Fibroblast of the aortic adventitia (primary cell): Measurements from ENCODE around the gene LHFPL3. TPM values are rescaled to one million over a fixed set of nuclear protein-coding genes. Genes with fewer than 3 reads are reported as not detected.

ENCODE experiments used
- DNase-seq: peaks from one replicate; pipeline ENCODE4 v3.0.0-alpha.2; 2010; ENCODE audit warnings: low read depth
- H3K4me3 ChIP-seq: 2 replicates; pipeline ENCODE4 v1.5.1; 2011; ENCODE audit warnings: low read depth, mild to moderate bottlenecking, control low read depth, low read length, moderate library complexity
- CTCF ChIP-seq: IDR thresholded peaks from 2 replicates; pipeline ENCODE4 v1.5.1; 2011; ENCODE audit warnings: mild to moderate bottlenecking, low read length, control low read depth, inconsistent platforms; ENCODE audit not compliant: insufficient read depth
- total RNA-seq: library from RNA; depleted of rRNA; stranded (reverse); fragments of >200 nt; gene quantifications from 2 replicates; pipeline ENCODE4 v1.2.3, GENCODE V29; 2012; ENCODE audit warnings: low replicate concordance

Gene LHFPL3
- total RNA-seq, 1 donor: not detected

DNA sequence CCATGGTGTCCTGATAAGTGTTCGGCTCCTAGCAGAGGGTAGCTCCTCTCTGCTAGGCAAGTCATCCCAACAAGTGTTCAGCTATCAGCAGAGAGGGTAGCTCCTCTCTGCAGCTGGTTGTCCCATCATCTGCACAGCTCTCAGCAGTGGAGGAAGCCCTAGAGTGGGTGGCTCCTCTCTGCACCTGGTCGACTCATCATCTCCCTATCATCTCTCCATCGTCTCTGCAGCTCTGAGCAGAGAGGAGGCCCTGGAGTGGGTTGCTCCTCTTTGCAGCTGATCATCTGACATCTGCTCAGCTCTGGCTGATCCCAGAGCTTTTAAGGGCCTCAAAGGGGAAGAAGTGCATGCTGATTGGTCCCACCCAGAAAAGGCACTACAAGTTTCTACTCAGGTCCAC is 485.7 kb downstream of the LHFPL3 start:
- DNase-seq: no peak
- no peak for TF ChIP-seq CTCF

DNA sequence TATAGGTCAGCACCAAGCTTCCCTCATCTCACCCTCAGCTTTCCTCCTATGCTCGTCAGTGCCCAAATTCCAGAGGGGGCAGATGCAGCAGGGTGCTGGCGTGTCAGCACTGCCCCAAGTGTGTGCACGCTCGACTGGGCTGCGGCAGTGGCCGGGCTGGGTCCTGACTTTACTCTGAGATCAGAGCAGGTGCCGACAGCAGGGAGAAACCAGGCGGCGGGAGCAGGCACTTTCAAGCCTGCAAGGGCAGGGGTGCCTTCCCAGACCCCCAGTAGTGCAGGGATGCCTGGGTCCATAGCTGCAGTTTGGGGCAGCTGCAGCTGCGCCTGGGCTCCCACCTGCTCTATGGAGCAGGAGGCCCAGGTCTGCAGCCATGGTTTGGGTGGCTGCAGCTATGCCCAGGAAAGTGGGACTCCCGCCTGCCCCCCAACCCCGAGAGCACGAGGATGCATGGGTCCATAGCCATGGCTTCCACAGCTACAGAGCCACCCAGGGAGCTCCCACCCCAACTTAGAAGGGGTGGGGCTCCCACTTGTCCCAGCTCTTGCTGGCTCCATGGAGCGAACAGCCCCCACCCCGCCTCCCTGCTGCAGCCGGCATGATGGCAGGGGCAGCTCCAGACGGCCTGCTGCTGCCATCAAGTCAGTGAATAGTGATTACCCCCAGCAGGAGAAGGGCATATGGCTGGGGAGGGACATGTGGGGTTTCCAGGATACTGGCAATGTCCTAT is 486.4 kb downstream of the LHFPL3 start:
- no peak for TF ChIP-seq CTCF
- H3K4me3 ChIP-seq: no peak overlapping the region
- no peak for DNase-seq

More for the DNA sequence above, 485.7 kb downstream of the LHFPL3 start:
- H3K4me3 ChIP-seq: no peak overlapping the region

DNA sequence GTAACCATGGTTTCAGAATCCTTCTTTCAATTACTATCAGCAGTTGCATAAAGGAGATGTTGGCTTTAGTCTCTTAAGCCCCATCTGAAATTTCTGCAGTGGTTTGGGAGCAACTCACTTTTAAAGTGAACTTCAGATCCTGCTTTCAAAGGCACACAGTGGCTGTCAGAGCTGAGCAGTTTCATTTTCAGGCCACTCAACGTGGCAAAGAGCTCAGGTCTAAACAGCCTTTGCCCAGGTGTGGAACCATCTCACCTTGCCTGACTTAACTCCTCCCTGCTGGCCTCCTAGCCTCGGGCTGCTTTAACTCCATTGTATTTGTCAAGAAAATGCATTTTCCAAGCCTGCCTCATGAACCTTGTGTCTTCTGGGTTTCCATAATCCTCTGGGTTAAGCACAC is 488.1 kb downstream of the LHFPL3 start:
- DNase-seq: no peak
- H3K4me3 ChIP-seq: no peak overlapping the region
- TF ChIP-seq CTCF: no peak

GRCh38 chr7:104818961-104819880 is 490.8 kb downstream of the LHFPL3 start:
- DNase-seq: no peak
- TF ChIP-seq CTCF: no peak
- H3K4me3 ChIP-seq: no peak overlapping the region

DNA sequence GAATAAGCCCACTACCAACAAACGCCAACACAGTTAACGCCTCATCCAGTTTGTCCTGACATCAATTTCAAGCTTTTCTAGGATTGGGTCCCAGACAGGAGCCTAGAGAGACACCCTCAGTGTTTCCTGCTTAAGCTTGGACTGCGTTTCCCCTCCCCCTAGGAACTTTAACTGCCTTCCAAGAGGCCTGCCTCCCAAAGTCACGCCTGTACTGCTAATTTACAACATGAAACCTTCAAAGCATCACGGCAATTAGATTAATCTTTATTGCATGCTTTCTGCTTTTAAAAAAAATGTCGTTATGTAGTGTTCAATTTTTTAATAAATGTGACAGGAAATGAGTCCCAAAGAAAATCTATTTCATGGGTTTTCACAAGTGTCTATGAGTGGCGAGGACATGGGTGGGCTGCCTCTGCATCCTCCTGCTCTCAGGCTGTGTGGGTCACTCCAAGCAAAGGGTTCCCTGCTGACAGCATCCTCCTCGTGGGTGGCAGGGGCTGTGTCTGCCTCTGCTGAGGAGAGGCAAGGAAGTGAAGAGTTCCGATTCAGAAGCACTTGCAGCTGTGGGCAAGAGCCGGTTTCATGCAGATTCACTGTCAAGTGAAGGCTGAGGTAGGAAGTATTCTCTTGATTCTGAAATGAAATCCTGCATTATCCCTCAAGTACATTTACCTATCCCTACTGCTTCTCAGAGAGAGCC is 492.6 kb downstream of the LHFPL3 start:
- TF ChIP-seq CTCF: no peak

DNA sequence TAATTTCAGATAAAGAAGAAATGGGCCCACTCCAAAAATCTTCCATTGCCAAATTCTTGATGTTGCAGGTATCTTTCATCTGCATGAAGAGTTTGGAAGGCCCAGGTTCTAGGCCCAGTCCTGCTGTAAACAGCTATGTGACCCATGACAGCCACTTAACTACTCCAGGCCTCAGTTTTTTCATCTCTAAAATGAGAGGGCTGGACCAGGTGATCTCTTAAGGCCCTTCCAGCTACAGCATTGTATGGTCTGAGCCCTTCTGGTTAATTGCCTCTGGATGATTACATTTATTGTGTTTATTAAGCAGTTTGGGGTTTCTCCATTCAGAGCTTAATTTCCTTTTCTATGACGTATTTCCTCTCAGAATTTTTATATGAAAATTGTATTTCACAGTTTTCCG is 494.8 kb downstream of the LHFPL3 start:
- no peak overlapping the region for H3K4me3 ChIP-seq
- no peak for DNase-seq
- no peak for TF ChIP-seq CTCF

More for the DNA sequence above, 492.6 kb downstream of the LHFPL3 start:
- no peak overlapping the region for H3K4me3 ChIP-seq
- DNase-seq: no peak
